Measurements from ENCODE around the gene FLT1.

- TF ChIP-seq CTCF (tag by site-specific recombination; IDR thresholded peaks at IDR 0.05) (no peak), ZBTB21 (tag by site-specific recombination; IDR thresholded peaks at IDR 0.05) (no peak), ZNF148 (tag by site-specific recombination; IDR thresholded peaks at IDR 0.05; ENCODE audit: borderline replicate concordance) (no peak), ZNF121 (tag by site-specific recombination; IDR thresholded peaks at IDR 0.05) (no peak), ZNF660 (tag by site-specific recombination; IDR thresholded peaks at IDR 0.05) (no peak), ZNF132 (tag by site-specific recombination; IDR thresholded peaks at IDR 0.05; ENCODE audit: borderline replicate concordance) (no peak), ZNF830 (tag by site-specific recombination; IDR thresholded peaks at IDR 0.05; ENCODE audit: low read depth) (no peak), ZSCAN30 (tag by site-specific recombination; IDR thresholded peaks at IDR 0.05) (no peak)
Measured at GRCh38 chr13:28349907-28350654, 144.8 kb downstream of the FLT1 start.
